Heart left ventricle (tissue), 13 donors: ENCODE measurements around the gene TRIM38.

Source experiments
- CTCF ChIP-seq, 12 donors: fragments of 200-600 bp; sonication (generic) in 4 of 12; IDR thresholded peaks; one replicate each; pipeline versions ENCODE4 v1.5.0 to v1.8.0; 2018 to 2022; ENCODE audit warnings: antibody characterized with exemption in 12 of 12, mild to moderate bottlenecking in 5 of 12
- POLR2A ChIP-seq, 2 donors: fragments of 450-650 bp; IDR thresholded peaks; one replicate each; pipeline ENCODE4 v1.6.1; 2017; ENCODE audit warnings: antibody characterized with exemption in 2 of 2, mild to moderate bottlenecking in 2 of 2, moderate library complexity in 2 of 2
- donor health status: ischemic (EF 13 %, LVEDD 7.1; RV severe dilation, severe dysfunction).
- donor health status: DM: no; HTN: yes; CAD: no.
- donor health status: DM: no; HTN: no; CAD: no.
- donor health status: ischemic (EF 25% LVEDD 6.9; RV normal size, moderate dysfunction).
- donor health status: ischemic (EF 25% LVEDD 5.7; RV mildly dilated, moderate dysfunction).
- donor health status: ischemic (EF 35%, LVEDD 5.7; RV mildly dilated, moderate dysfunction).
- donor health status: nonischemic (EF 11% LVEDD 7.7; RV severe dilation, severe dysfunction).
- donor health status: DM: yes; HTN: yes; CAD: no.
- donor health status: PGD.
- donor health status: ischemic (EF 29% LVEDD 5.4; RV normal size, mild dysfunction).
- donor health status: nonischemic (EF 23%, LVEDD 6.1; RV moderate dilation, normal function).

- TF ChIP-seq CTCF (IDR thresholded peaks at IDR 0.05) (peak; percentile 97 to 100 (median 99)), POLR2A (IDR thresholded peaks at IDR 0.05) (peak in 1 of 2 donors; percentile 85)
Measured at GRCh38 chr6:25992413-25993340, 30.1 kb downstream of the TRIM38 start.
